H9 (cell line): ENCODE data around the gene NANOS2. TPM values are rescaled to one million over a fixed set of nuclear protein-coding genes. Genes with fewer than 3 reads are reported as not detected.

ENCODE experiments used
- DNase-seq: peaks from one replicate; pipeline ENCODE4 v3.0.0-alpha.2; 2017
- H2AFZ ChIP-seq: one replicate; pipeline ENCODE4 v1.6.1; 2013; ENCODE audit warnings: mild to moderate bottlenecking, low read length, control low read depth, moderate library complexity
- H2AK5ac ChIP-seq: 2 replicates; pipeline ENCODE4 v1.6.1; 2013; ENCODE audit warnings: low read length, control low read depth, mixed read lengths; ENCODE audit not compliant: insufficient read length
- H2BK120ac ChIP-seq: one replicate; pipeline ENCODE4 v1.6.1; 2013; ENCODE audit warnings: low read depth, mild to moderate bottlenecking, low read length, control low read depth, inconsistent platforms; ENCODE audit not compliant: poor library complexity, severe bottlenecking
- H2BK12ac ChIP-seq: 2 replicates; pipeline ENCODE4 v1.6.1; 2013; ENCODE audit warnings: low read length, control low read depth, mixed read lengths, low read depth; ENCODE audit not compliant: insufficient read length
- H2BK15ac ChIP-seq: 2 replicates; pipeline ENCODE4 v1.6.1; 2013; ENCODE audit warnings: low read depth, low read length, control low read depth
- H2BK20ac ChIP-seq: one replicate; pipeline ENCODE4 v1.6.1; 2013; ENCODE audit warnings: low read depth, mild to moderate bottlenecking, low read length, control low read depth, inconsistent platforms; ENCODE audit not compliant: poor library complexity, severe bottlenecking
- H2BK5ac ChIP-seq: 2 replicates; pipeline ENCODE4 v1.6.1; 2013; ENCODE audit warnings: low read length, control low read depth, mixed read lengths; ENCODE audit not compliant: insufficient read length
- H3K14ac ChIP-seq: 2 replicates; pipeline ENCODE4 v1.6.1; 2013; ENCODE audit warnings: low read length, control low read depth; ENCODE audit not compliant: insufficient read depth
- H3K18ac ChIP-seq: 2 replicates; pipeline ENCODE4 v1.6.1; 2013; ENCODE audit warnings: low read depth, mild to moderate bottlenecking, mixed read lengths, low read length, control low read depth; ENCODE audit not compliant: insufficient read length
- H3K23ac ChIP-seq: 2 replicates; pipeline ENCODE4 v1.6.1; 2013; ENCODE audit warnings: low read length, control low read depth, mixed read lengths, low read depth; ENCODE audit not compliant: insufficient read length
- H3K23me2 ChIP-seq: 2 replicates; pipeline ENCODE4 v1.6.1; 2013; ENCODE audit warnings: low read depth, mild to moderate bottlenecking, mixed read lengths, low read length, control low read depth; ENCODE audit not compliant: insufficient read length, poor library complexity, severe bottlenecking
- H3K27ac ChIP-seq: 2 replicates; pipeline ENCODE4 v1.5.1; 2013; ENCODE audit warnings: low read length, control low read depth, mixed read lengths, low read depth; ENCODE audit not compliant: insufficient read length
- H3K27me3 ChIP-seq: 2 replicates; pipeline ENCODE4 v1.6.1; 2013; ENCODE audit warnings: low read length, control low read depth, inconsistent platforms; ENCODE audit not compliant: insufficient read depth
- H3K4ac ChIP-seq: 2 replicates; pipeline ENCODE4 v1.6.1; 2013; ENCODE audit warnings: low read depth, mild to moderate bottlenecking, control low read depth, inconsistent platforms, low read length, moderate library complexity
- H3K4me1 ChIP-seq: 2 replicates; pipeline ENCODE4 v1.6.1; 2013; ENCODE audit warnings: low read length, control low read depth, inconsistent platforms; ENCODE audit not compliant: insufficient read depth
- H3K4me2 ChIP-seq: 2 replicates; pipeline ENCODE4 v1.6.1; 2013; ENCODE audit warnings: low read length, control low read depth, mixed read lengths; ENCODE audit not compliant: insufficient read length, insufficient read depth
- H3K56ac ChIP-seq: 2 replicates; pipeline ENCODE4 v1.6.1; 2013; ENCODE audit warnings: low read depth, mild to moderate bottlenecking, mixed read lengths, low read length, control low read depth; ENCODE audit not compliant: insufficient read length
- H3K79me1 ChIP-seq: 2 replicates; pipeline ENCODE4 v1.6.1; 2013; ENCODE audit warnings: low read depth, mild to moderate bottlenecking, moderate library complexity, low read length, control low read depth, inconsistent platforms; ENCODE audit not compliant: insufficient read depth, poor library complexity, severe bottlenecking
- H3K79me2 ChIP-seq: 2 replicates; pipeline ENCODE4 v1.6.1; 2013; ENCODE audit warnings: low read length, control low read depth, inconsistent platforms; ENCODE audit not compliant: insufficient read depth
- H3K9ac ChIP-seq: 2 replicates; pipeline ENCODE4 v1.6.1; 2013; ENCODE audit warnings: low read length, control low read depth, mixed read lengths; ENCODE audit not compliant: insufficient read length; ENCODE audit errors: extremely low read depth
- H3K9me3 ChIP-seq: one replicate; pipeline ENCODE4 v1.6.1; 2013; ENCODE audit warnings: low read depth, low read length, inconsistent platforms; ENCODE audit not compliant: control insufficient read depth
- H3T11ph ChIP-seq: one replicate; pipeline ENCODE4 v1.6.1; 2013; ENCODE audit warnings: mild to moderate bottlenecking, low read length, control low read depth, inconsistent platforms
- H4K20me1 ChIP-seq: one replicate; pipeline ENCODE4 v1.6.1; 2013; ENCODE audit not compliant: control insufficient read depth, insufficient read length, insufficient read depth
- H4K5ac ChIP-seq: 2 replicates; pipeline ENCODE4 v1.6.1; 2013; ENCODE audit warnings: low read depth, mild to moderate bottlenecking, mixed read lengths, low read length, control low read depth; ENCODE audit not compliant: insufficient read length
- H4K8ac ChIP-seq: replicated peaks from 2 replicates; pipeline ENCODE4 v1.6.1; 2013; ENCODE audit warnings: low read length, control low read depth, mixed read lengths, low read depth; ENCODE audit not compliant: insufficient read length
- H4K91ac ChIP-seq: 2 replicates; pipeline ENCODE4 v1.6.1; 2013; ENCODE audit warnings: low read depth, mild to moderate bottlenecking, moderate library complexity, mixed read lengths, low read length, control low read depth; ENCODE audit not compliant: insufficient read length
- H3K27ac Mint-ChIP-seq, 3 experiments: 2 replicates in 2 of 3; 3 replicates in 1 of 3; pipeline ENCODE4 v1.8.0; 2020 to 2021; ENCODE audit warnings: mixed read lengths in 3 of 3, mild to moderate bottlenecking in 1 of 3, moderate library complexity in 1 of 3
- H3K27me3 Mint-ChIP-seq: 2 replicates; pipeline ENCODE4 v1.8.0; 2021; ENCODE audit warnings: low read depth, mild to moderate bottlenecking, moderate library complexity, mixed read lengths
- H3K36me3 Mint-ChIP-seq, 3 experiments: 2 replicates in 2 of 3; 3 replicates in 1 of 3; pipeline ENCODE4 v1.8.0; 2020 to 2021; ENCODE audit warnings: low read depth in 3 of 3, mixed read lengths in 3 of 3; ENCODE audit not compliant: insufficient read depth in 1 of 3
- H3K4me1 Mint-ChIP-seq, 2 experiments: 2 replicates each; pipeline ENCODE4 v1.8.0; 2020; ENCODE audit warnings: mixed read lengths in 2 of 2
- H3K4me3 Mint-ChIP-seq, 2 experiments: 2 replicates in 1 of 2; 3 replicates in 1 of 2; pipeline ENCODE4 v1.8.0; 2020 to 2021; ENCODE audit warnings: mild to moderate bottlenecking in 2 of 2, mixed read lengths in 2 of 2, moderate library complexity in 1 of 2
- H3K9me3 Mint-ChIP-seq, 2 experiments: 2 replicates in 1 of 2; 3 replicates in 1 of 2; pipeline ENCODE4 v1.8.0; 2020; ENCODE audit warnings: mild to moderate bottlenecking in 2 of 2, mixed read lengths in 2 of 2, moderate library complexity in 1 of 2
- WGBS: extraction: QIAGEN DNeasy Blood & Tissue Kit; methylation state at CpG from one replicate; pipeline ENCODE4 v1.1.7; 2013; ENCODE audit warnings: missing lambda C conversion rate, low lambda C conversion rate, mixed read lengths; ENCODE audit not compliant: insufficient read length; ENCODE audit errors: extremely low coverage; 5-methylcytosine and 5-hydroxymethylcytosine counted together
- total RNA-seq: library from RNA; stranded (reverse); gene quantifications from 2 replicates; pipeline ENCODE4 v1.2.1, GENCODE V29; 2021
- TF ChIP-seq, protein P1 (sequence below): fragments of 200-600 bp; sonication (generic); conservative IDR thresholded peaks from 3 replicates; pipeline ENCODE4 v1.8.0; 2021; ENCODE audit warnings: antibody characterized with exemption, mild to moderate bottlenecking

Gene NANOS2
- total RNA-seq, 1 experiment from 2014 or later: not detected

GRCh38 chr19:45884682-45885555 lies 29.7 kb downstream of the NANOS2 start:
- Histone ChIP-seq H2AFZ (no peak overlapping the region), H2BK12ac (no peak overlapping the region)

More at GRCh38 chr19:45884682-45885555, 29.7 kb downstream of the NANOS2 start:
- Mint-ChIP-seq H3K4me3 (peak overlapping the region; percentile 75 to 87), H3K4me1 (peaks cover 26 to 35% of the 10 kb centered on the region in 2 experiments), H3K27ac (peak overlapping the region in 1 of 3 experiments; percentile 35; a peak in 1 of 7 replicates), H3K9me3 (no peaks in the 10 kb centered on the region), H3K27me3 (peaks cover 4% of the 10 kb centered on the region; the same call in 1 of the 2 replicates), H3K36me3 (peaks cover 2 to 5% (median 4%) of the 10 kb centered on the region in 3 experiments; a peak in 4 of 7 replicates)
- Histone ChIP-seq H2AK5ac (no peak overlapping the region), H3K27ac (no peak overlapping the region), H3K4ac (no peak overlapping the region), H3K79me1 (no peaks in the 10 kb centered on the region), H3K56ac (no peak overlapping the region), H2BK120ac (no peak overlapping the region), H3K18ac (no peak overlapping the region), H4K91ac (no peak overlapping the region), H4K8ac (no peak overlapping the region), H2BK5ac (no peak overlapping the region), H3K14ac (peak overlapping the region; percentile 89), H3K9me3 (no peaks in the 10 kb centered on the region), H4K20me1 (no peaks in the 10 kb centered on the region), H2BK20ac (no peak overlapping the region), H3K23ac (no peak overlapping the region), H3K23me2 (peaks cover 19% of the 10 kb centered on the region), H3K27me3 (no peaks in the 10 kb centered on the region), H3T11ph (no peak overlapping the region), H3K9ac (no peak overlapping the region), H3K4me2 (peak overlapping the region; percentile 76), H4K5ac (no peak overlapping the region), H2BK15ac (no peak overlapping the region), H3K79me2 (no peaks in the 10 kb centered on the region), H3K4me1 (peaks cover 2% of the 10 kb centered on the region; the same call in 1 of the 2 replicates)
- TF ChIP-seq, protein P1, sequence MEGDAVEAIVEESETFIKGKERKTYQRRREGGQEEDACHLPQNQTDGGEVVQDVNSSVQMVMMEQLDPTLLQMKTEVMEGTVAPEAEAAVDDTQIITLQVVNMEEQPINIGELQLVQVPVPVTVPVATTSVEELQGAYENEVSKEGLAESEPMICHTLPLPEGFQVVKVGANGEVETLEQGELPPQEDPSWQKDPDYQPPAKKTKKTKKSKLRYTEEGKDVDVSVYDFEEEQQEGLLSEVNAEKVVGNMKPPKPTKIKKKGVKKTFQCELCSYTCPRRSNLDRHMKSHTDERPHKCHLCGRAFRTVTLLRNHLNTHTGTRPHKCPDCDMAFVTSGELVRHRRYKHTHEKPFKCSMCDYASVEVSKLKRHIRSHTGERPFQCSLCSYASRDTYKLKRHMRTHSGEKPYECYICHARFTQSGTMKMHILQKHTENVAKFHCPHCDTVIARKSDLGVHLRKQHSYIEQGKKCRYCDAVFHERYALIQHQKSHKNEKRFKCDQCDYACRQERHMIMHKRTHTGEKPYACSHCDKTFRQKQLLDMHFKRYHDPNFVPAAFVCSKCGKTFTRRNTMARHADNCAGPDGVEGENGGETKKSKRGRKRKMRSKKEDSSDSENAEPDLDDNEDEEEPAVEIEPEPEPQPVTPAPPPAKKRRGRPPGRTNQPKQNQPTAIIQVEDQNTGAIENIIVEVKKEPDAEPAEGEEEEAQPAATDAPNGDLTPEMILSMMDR: no peak
- DNase-seq: peak; percentile 47
- WGBS: no CpG with 5 or more reads among the region's 72 CpGs
